HL-60 (cell line): Measurements from ENCODE around the gene ANO10.

Experiments
- POLR2AphosphoS5 ChIP-seq: IDR thresholded peaks from 2 replicates; pipeline ENCODE4 v1.6.1; 2012; ENCODE audit warnings: low read depth
- SPI1 ChIP-seq: IDR thresholded peaks from 2 replicates; pipeline ENCODE4 v1.6.1; 2012; ENCODE audit warnings: low read depth, mild to moderate bottlenecking, borderline replicate concordance
- TF ChIP-seq, protein P1 (sequence below): IDR thresholded peaks from 2 replicates; pipeline ENCODE4 v1.6.1; 2012; ENCODE audit warnings: low read depth; ENCODE audit not compliant: insufficient replicate concordance
- TF ChIP-seq, protein P2 (sequence below): IDR thresholded peaks from one replicate; pipeline ENCODE4 v1.5.1; 2011; ENCODE audit warnings: low read length, control low read depth, inconsistent platforms; ENCODE audit not compliant: insufficient read depth

- TF ChIP-seq, protein P1, sequence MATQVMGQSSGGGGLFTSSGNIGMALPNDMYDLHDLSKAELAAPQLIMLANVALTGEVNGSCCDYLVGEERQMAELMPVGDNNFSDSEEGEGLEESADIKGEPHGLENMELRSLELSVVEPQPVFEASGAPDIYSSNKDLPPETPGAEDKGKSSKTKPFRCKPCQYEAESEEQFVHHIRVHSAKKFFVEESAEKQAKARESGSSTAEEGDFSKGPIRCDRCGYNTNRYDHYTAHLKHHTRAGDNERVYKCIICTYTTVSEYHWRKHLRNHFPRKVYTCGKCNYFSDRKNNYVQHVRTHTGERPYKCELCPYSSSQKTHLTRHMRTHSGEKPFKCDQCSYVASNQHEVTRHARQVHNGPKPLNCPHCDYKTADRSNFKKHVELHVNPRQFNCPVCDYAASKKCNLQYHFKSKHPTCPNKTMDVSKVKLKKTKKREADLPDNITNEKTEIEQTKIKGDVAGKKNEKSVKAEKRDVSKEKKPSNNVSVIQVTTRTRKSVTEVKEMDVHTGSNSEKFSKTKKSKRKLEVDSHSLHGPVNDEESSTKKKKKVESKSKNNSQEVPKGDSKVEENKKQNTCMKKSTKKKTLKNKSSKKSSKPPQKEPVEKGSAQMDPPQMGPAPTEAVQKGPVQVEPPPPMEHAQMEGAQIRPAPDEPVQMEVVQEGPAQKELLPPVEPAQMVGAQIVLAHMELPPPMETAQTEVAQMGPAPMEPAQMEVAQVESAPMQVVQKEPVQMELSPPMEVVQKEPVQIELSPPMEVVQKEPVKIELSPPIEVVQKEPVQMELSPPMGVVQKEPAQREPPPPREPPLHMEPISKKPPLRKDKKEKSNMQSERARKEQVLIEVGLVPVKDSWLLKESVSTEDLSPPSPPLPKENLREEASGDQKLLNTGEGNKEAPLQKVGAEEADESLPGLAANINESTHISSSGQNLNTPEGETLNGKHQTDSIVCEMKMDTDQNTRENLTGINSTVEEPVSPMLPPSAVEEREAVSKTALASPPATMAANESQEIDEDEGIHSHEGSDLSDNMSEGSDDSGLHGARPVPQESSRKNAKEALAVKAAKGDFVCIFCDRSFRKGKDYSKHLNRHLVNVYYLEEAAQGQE: no peak
- TF ChIP-seq, protein P2, sequence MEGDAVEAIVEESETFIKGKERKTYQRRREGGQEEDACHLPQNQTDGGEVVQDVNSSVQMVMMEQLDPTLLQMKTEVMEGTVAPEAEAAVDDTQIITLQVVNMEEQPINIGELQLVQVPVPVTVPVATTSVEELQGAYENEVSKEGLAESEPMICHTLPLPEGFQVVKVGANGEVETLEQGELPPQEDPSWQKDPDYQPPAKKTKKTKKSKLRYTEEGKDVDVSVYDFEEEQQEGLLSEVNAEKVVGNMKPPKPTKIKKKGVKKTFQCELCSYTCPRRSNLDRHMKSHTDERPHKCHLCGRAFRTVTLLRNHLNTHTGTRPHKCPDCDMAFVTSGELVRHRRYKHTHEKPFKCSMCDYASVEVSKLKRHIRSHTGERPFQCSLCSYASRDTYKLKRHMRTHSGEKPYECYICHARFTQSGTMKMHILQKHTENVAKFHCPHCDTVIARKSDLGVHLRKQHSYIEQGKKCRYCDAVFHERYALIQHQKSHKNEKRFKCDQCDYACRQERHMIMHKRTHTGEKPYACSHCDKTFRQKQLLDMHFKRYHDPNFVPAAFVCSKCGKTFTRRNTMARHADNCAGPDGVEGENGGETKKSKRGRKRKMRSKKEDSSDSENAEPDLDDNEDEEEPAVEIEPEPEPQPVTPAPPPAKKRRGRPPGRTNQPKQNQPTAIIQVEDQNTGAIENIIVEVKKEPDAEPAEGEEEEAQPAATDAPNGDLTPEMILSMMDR: no peak
- TF ChIP-seq POLR2AphosphoS5 (no peak), SPI1 (no peak)
Observed at GRCh38 chr3:43435706-43436105, 186.1 kb downstream of the ANO10 start.
